22Rv1 (cell line): ENCODE results near the gene CLSTN2.

ENCODE experiments used
- H3K27ac ChIP-seq: fragments of 450-650 bp; 2 replicates; pipeline ENCODE4 v1.5.1; 2017
- ZFX ChIP-seq: fragments of 450-650 bp; IDR thresholded peaks from 2 replicates; pipeline ENCODE4 v1.6.1; 2017; ENCODE audit warnings: antibody characterized with exemption, borderline replicate concordance
- TF ChIP-seq, protein P1 (sequence below): fragments of 450-650 bp; IDR thresholded peaks from 2 replicates; pipeline ENCODE4 v1.5.1; 2017; ENCODE audit warnings: mild to moderate bottlenecking

CLSTN2 gene

GRCh38 chr3:140355481-140355880 is 420.5 kb downstream of the CLSTN2 start:
- TF ChIP-seq ZFX: no peak
- TF ChIP-seq, protein P1, sequence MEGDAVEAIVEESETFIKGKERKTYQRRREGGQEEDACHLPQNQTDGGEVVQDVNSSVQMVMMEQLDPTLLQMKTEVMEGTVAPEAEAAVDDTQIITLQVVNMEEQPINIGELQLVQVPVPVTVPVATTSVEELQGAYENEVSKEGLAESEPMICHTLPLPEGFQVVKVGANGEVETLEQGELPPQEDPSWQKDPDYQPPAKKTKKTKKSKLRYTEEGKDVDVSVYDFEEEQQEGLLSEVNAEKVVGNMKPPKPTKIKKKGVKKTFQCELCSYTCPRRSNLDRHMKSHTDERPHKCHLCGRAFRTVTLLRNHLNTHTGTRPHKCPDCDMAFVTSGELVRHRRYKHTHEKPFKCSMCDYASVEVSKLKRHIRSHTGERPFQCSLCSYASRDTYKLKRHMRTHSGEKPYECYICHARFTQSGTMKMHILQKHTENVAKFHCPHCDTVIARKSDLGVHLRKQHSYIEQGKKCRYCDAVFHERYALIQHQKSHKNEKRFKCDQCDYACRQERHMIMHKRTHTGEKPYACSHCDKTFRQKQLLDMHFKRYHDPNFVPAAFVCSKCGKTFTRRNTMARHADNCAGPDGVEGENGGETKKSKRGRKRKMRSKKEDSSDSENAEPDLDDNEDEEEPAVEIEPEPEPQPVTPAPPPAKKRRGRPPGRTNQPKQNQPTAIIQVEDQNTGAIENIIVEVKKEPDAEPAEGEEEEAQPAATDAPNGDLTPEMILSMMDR: no peak
- H3K27ac ChIP-seq: no peak overlapping the region

DNA sequence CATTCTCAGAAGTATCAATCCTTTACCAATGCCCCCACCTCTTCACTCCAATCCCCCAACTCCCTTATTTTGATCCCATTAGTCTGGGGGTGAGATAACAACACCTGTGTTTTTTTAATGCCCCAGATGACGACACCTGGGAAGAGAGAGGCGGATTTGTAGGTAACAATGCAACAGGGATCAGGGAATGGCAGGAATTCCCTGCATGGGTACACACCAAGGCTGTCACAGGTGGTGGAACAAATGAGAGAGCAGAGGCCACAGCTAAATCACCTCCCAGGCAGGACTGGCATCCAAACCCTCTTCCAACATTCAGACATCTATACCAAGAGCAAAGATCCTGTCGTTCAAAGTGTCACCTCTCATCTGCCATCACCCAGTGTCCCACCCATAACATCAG is 423.7 kb downstream of the CLSTN2 start:
- TF ChIP-seq ZFX: no peak
- H3K27ac ChIP-seq: no peak overlapping the region

DNA sequence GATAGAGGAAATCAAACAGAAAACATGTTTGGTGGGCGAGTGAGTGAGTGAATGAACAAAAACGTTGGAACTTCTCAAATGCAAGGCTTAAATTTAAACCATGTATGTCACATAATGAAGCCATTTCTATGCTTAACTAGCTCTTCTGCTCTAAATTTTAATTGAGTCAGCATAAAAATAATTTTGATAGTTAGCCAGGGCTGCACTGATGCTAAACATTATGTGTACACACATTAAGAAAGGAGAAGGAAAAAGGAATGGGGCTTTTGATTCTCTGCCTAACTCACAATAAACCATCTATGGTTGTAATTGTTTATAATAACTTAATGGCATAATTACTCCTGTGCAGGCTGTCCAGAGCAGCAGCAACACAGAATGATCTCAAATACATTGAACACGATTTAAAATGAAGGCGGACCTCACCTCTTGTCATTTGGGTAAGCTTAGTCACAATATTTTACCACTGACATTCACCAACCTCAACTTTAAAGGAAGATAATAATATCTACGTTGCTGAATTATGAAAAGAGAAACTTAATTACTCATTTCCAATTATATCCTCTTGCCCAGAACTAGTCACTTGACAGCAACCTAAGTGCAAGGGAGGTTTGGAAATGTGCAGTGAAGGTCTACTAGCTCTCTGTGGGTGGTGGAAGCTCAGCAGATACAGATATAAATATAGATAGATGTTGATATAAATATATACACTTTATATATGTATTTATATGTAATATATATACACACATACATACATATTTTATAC is 424.4 kb downstream of the CLSTN2 start:
- no peak overlapping the region for H3K27ac ChIP-seq
- TF ChIP-seq, protein P1: no peak
- TF ChIP-seq ZFX: no peak

- TF ChIP-seq, protein P1: no peak
- no peak for TF ChIP-seq ZFX
- no peak overlapping the region for H3K27ac ChIP-seq
These were observed 425.3 kb downstream of the CLSTN2 start for GRCh38 chr3:140360332-140360731.

DNA sequence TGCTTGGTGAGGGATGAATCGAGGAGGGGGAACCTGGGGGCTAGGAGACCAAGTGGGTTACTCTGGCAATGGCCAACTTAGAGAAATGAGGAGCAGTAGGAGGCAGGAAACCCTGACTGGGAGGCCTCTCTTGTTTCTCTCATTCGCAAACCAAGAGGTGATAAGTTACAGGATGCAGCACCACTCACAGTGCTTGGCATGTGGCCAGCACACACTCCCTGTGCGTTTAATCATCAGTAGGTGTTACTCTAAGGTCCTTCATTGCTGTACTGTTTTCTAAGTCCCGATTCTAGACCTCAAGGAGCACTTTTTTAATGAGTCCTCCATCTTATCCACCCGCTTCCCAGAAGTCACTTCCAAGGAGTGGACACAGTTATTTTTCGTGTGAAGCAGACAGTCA is 428.8 kb downstream of the CLSTN2 start:
- TF ChIP-seq, protein P1: no peak
- no peak for TF ChIP-seq ZFX
- no peak overlapping the region for H3K27ac ChIP-seq

DNA sequence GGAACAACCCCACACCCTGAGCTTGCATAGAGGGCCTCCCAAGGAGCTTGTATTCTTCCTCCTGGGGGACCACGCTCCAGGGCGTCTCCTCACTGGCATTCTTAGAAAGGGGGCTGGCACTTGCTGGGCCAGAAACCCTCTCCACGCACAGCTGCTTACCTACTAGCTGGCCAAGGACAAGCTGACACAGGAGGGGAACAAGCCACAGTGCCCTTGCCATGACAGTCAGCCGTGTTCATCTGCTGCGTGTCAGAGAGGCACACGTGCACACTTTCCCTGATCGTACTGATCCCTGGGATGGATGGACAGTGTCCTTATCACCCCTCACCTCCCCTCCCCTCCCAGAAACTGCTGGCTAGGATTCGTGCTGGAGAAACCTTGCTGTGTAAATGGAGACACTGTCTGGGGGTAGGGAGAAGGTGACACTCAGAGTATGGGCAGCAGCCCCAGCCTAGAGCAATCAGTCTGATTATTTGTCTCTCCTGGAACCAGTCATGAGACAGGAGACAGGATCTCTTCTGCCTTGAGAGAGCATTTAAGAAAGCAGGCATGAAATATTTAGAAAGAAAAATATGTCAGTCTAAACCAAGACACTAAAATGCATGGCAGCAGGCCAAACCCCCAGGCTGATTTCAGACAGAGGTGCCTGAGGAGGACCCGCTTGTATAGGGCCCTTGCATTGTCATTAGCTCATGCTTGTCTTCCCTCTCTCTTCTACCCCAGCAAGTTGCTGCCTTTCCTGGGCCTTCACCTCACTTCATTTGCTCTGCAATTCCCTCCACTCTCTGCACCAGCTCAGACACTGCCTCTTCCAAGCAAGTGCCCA is 431.1 kb downstream of the CLSTN2 start:
- TF ChIP-seq, protein P1: no peak
- TF ChIP-seq ZFX: no peak
- no peak overlapping the region for H3K27ac ChIP-seq

DNA sequence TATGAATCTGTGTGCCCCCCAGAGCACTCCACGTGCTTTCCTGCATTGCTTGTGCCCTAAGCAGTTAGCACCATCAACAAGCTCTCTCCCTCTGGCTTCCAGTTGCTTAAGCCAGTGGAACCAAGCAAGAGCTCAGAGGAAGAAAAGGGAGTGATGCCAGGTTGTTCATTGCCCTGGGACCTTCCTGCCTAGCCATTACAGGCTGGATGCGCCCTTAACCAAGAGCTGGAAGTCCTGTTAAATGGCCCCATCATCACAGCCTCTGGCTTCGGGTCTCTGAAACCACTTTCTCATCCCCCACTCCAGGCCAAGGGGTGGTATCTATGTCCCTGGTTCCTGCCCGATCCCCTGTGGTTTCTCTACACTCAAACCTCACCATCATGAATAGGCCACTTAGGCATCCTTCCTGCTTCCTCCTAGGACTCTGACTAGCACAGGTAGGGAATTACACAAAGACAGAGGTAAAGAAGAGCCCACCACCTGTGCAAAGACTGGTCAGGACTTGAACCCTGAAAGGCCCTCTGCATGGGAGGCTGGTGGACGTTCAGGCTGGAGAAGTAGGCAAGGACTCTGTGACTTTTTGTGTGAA is 433.3 kb downstream of the CLSTN2 start:
- no peak overlapping the region for H3K27ac ChIP-seq
- no peak for TF ChIP-seq ZFX
- TF ChIP-seq, protein P1: no peak
